HFFc6 (cell line): Measurements from ENCODE around the gene ANKRD45. TPM values are rescaled to one million over a fixed set of nuclear protein-coding genes. Genes with fewer than 3 reads are reported as not detected.

Experiments used
- DNase-seq: peaks from one replicate; pipeline ENCODE4 v3.0.0-alpha.2; 2018
- H3K27ac Mint-ChIP-seq: 2 replicates; pipeline ENCODE4 v1.8.0; 2020; ENCODE audit warnings: mild to moderate bottlenecking, mixed read lengths
- H3K27me3 Mint-ChIP-seq: 2 replicates; pipeline ENCODE4 v1.8.0; 2021; ENCODE audit warnings: mild to moderate bottlenecking, moderate library complexity, mixed read lengths; ENCODE audit not compliant: insufficient read depth
- H3K36me3 Mint-ChIP-seq: 2 replicates; pipeline ENCODE4 v1.8.0; 2021; ENCODE audit warnings: low read depth, mixed read lengths
- H3K4me1 Mint-ChIP-seq: 2 replicates; pipeline ENCODE4 v1.8.0; 2020; ENCODE audit warnings: low read depth, mixed read lengths
- H3K4me3 Mint-ChIP-seq: 2 replicates; pipeline ENCODE4 v1.8.0; 2020; ENCODE audit warnings: mild to moderate bottlenecking, moderate library complexity, mixed read lengths
- H3K9me3 Mint-ChIP-seq: 2 replicates; pipeline ENCODE4 v1.8.0; 2020; ENCODE audit warnings: mild to moderate bottlenecking, mixed read lengths
- CTCF ChIP-seq: fragments of 200-600 bp; sonication (generic); IDR thresholded peaks from 2 replicates; pipeline ENCODE4 v1.5.0; 2021; ENCODE audit warnings: antibody characterized with exemption, mild to moderate bottlenecking
- total RNA-seq, 6 experiments: library from RNA; stranded (reverse); fragmentation: NEBNext Ultra II Directional; extraction: Animal tissue kit (Norgen Biotek cat#: 25700); gene quantifications; 2 replicates in 1 of 6; 3 replicates in 5 of 6; pipeline ENCODE4 v1.2.3, GENCODE V29; 2021

Gene ANKRD45
- total RNA-seq, 6 experiments from 2014 or later, result 0.11 to 0.31 (median 0.17) TPM; not detected in 3

- TF ChIP-seq CTCF, result no peak
- no peak overlapping the region for H3K27ac Mint-ChIP-seq
- peaks cover 4% of the 10 kb centered on the region; the same call in 1 of the 2 replicates for H3K9me3 Mint-ChIP-seq
- H3K27me3 Mint-ChIP-seq, result peaks cover 3% of the 10 kb centered on the region
- no peak for DNase-seq
- H3K36me3 Mint-ChIP-seq, result no peaks in the 10 kb centered on the region
- no peak overlapping the region for H3K4me3 Mint-ChIP-seq
- no peaks in the 10 kb centered on the region for H3K4me1 Mint-ChIP-seq
These were observed 108.4 kb downstream of the ANKRD45 start for GRCh38 chr1:173561263-173561662.

GRCh38 chr1:173560285-173560880 lies 109.3 kb downstream of the ANKRD45 start:
- peaks cover 4% of the 10 kb centered on the region; the same call in 1 of the 2 replicates for H3K4me1 Mint-ChIP-seq
- no peak for TF ChIP-seq CTCF
- H3K36me3 Mint-ChIP-seq, result no peaks in the 10 kb centered on the region
- H3K4me3 Mint-ChIP-seq, result no peak overlapping the region
- H3K27me3 Mint-ChIP-seq, result peaks cover 3% of the 10 kb centered on the region
- no peak for DNase-seq
- H3K9me3 Mint-ChIP-seq, result no peaks in the 10 kb centered on the region
- H3K27ac Mint-ChIP-seq, result no peak overlapping the region

Other genes with a start within 250 kb of the ANKRD45 start
- 1,000 to 10,000 TPM in 2 of 6 experiments, 100 to 1,000 TPM in 4; 527 to 1,396 (median 553) TPM for gene PRDX6, start 192.5 kb downstream of the ANKRD45 start, total RNA-seq
- not detected for gene SLC9C2, start 66.8 kb downstream of the ANKRD45 start, total RNA-seq
- gene TEX50, start 34.5 kb downstream of the ANKRD45 start, total RNA-seq, result not detected
- 10 to 100 TPM; 25.8 to 30.0 (median 27.9) TPM for gene KLHL20, start 45.1 kb upstream of the ANKRD45 start, total RNA-seq
- gene DARS2, start 154.8 kb upstream of the ANKRD45 start, total RNA-seq, result 10 to 100 TPM; 20.5 to 28.9 (median 26.1) TPM
- 10 to 100 TPM; 13.3 to 18.9 (median 15.9) TPM for gene CENPL, start 155.0 kb upstream of the ANKRD45 start, total RNA-seq
- 100 to 1,000 TPM; 320 to 538 (median 366) TPM for gene GAS5, start 198.1 kb upstream of the ANKRD45 start, total RNA-seq
- 1 to 10 TPM; 4.9 to 6.6 (median 6.0) TPM for gene ZBTB37, start 198.5 kb upstream of the ANKRD45 start, total RNA-seq
- under 1 TPM in 5 of 6 experiments, not detected in 1; 0.12 to 0.39 (median 0.29) TPM for gene SERPINC1, start 247.5 kb upstream of the ANKRD45 start, total RNA-seq